Measurements from ENCODE around the gene MT1B.

MT1B gene

GRCh38 chr16:56610609-56611111, 41.0 kb upstream of the MT1B start:
- Histone ChIP-seq H3K4me1 (ENCODE audit: control insufficient read depth, low read length) (peaks cover 27% of the 10 kb centered on the region), H3K4me2 (ENCODE audit: low read length) (no peak overlapping the region), H3K27ac (ENCODE audit: low read depth, low read length) (no peak overlapping the region), H3F3A (ENCODE audit: control insufficient read depth, insufficient read depth) (no peaks in the 10 kb centered on the region), H3K4me3 (ENCODE audit: low read length) (no peak overlapping the region), H3K9me2 (replicated peaks; ENCODE audit: control insufficient read depth, low read length) (no peaks in the 10 kb centered on the region), H3K27me3 (ENCODE audit: control insufficient read depth, low read length) (peaks cover 18% of the 10 kb centered on the region), H3K9me3 (ENCODE audit: control insufficient read depth, insufficient read depth, low read length) (no peaks in the 10 kb centered on the region), H3K36me3 (ENCODE audit: control insufficient read depth, low read length) (no peaks in the 10 kb centered on the region), H4K20me1 (ENCODE audit: control insufficient read depth, insufficient read depth, low read depth, low read length) (no peaks in the 10 kb centered on the region), H3K79me2 (ENCODE audit: control insufficient read depth, low read length) (no peaks in the 10 kb centered on the region)
- TF ChIP-seq EZH2phosphoT487 (IDR thresholded peaks at IDR 0.05; ENCODE audit: borderline replicate concordance, low read length) (no peak), CTCF (IDR thresholded peaks at IDR 0.05; ENCODE audit: low read depth, low read length, poor library complexity, severe bottlenecking) (no peak)

GRCh38 chr16:56611281-56611833, 40.3 kb upstream of the MT1B start:
- H3K27me3 ChIP-seq (ENCODE audit: control insufficient read depth, low read length), result peaks cover 18% of the 10 kb centered on the region
- peaks cover 27% of the 10 kb centered on the region for H3K4me1 ChIP-seq (ENCODE audit: control insufficient read depth, low read length)
- H3K4me2 ChIP-seq (ENCODE audit: low read length), result no peak overlapping the region
- H3K79me2 ChIP-seq (ENCODE audit: control insufficient read depth, low read length), result no peaks in the 10 kb centered on the region
- H3F3A ChIP-seq (ENCODE audit: control insufficient read depth, insufficient read depth), result no peaks in the 10 kb centered on the region
- H3K36me3 ChIP-seq (ENCODE audit: control insufficient read depth, low read length), result no peaks in the 10 kb centered on the region
- no peak overlapping the region for H3K4me3 ChIP-seq (ENCODE audit: low read length)
- no peaks in the 10 kb centered on the region for H3K9me3 ChIP-seq (ENCODE audit: control insufficient read depth, insufficient read depth, low read length)
- H3K27ac ChIP-seq (ENCODE audit: low read depth, low read length), result no peak overlapping the region
- TF ChIP-seq EZH2phosphoT487 (IDR thresholded peaks at IDR 0.05; ENCODE audit: borderline replicate concordance, low read length) (no peak), CTCF (IDR thresholded peaks at IDR 0.05; ENCODE audit: low read depth, low read length, poor library complexity, severe bottlenecking) (no peak)
- no peaks in the 10 kb centered on the region for H4K20me1 ChIP-seq (ENCODE audit: control insufficient read depth, insufficient read depth, low read depth, low read length)
- no peaks in the 10 kb centered on the region for H3K9me2 ChIP-seq (replicated peaks; ENCODE audit: control insufficient read depth, low read length)

- Histone ChIP-seq H4K20me1 (ENCODE audit: control insufficient read depth, insufficient read depth, low read depth, low read length) (no peaks in the 10 kb centered on the region), H3F3A (ENCODE audit: control insufficient read depth, insufficient read depth) (no peaks in the 10 kb centered on the region), H3K27me3 (ENCODE audit: control insufficient read depth, low read length) (peaks cover 28% of the 10 kb centered on the region), H3K79me2 (ENCODE audit: control insufficient read depth, low read length) (no peaks in the 10 kb centered on the region), H3K4me2 (ENCODE audit: low read length) (no peak overlapping the region), H3K4me1 (ENCODE audit: control insufficient read depth, low read length) (peaks cover 23% of the 10 kb centered on the region), H3K27ac (ENCODE audit: low read depth, low read length) (no peak overlapping the region), H3K9me3 (ENCODE audit: control insufficient read depth, insufficient read depth, low read length) (no peaks in the 10 kb centered on the region), H3K4me3 (ENCODE audit: low read length) (no peak overlapping the region), H3K36me3 (ENCODE audit: control insufficient read depth, low read length) (no peaks in the 10 kb centered on the region), H3K9me2 (replicated peaks; ENCODE audit: control insufficient read depth, low read length) (no peaks in the 10 kb centered on the region)
- TF ChIP-seq EZH2phosphoT487 (IDR thresholded peaks at IDR 0.05; ENCODE audit: borderline replicate concordance, low read length) (no peak), CTCF (IDR thresholded peaks at IDR 0.05; ENCODE audit: low read depth, low read length, poor library complexity, severe bottlenecking) (no peak)
These were observed 38.0 kb upstream of the MT1B start for GRCh38 chr16:56613706-56614105.
